Left colon (tissue), 2 donors: Measurements from ENCODE around the gene B3GLCT. TPM values are rescaled to one million over a fixed set of nuclear protein-coding genes. Genes with fewer than 3 reads are reported as not detected.

Experiments used
- ATAC-seq: fragments of 200-7000 bp; cut with Tn5 transposase; one replicate; pipeline ENCODE4 v1.9.1; 2020; ENCODE audit warnings: mild to moderate bottlenecking, moderate library complexity
- DNase-seq, 2 donors: peaks; one replicate each; pipeline ENCODE4 v3.0.0-alpha.2; 2020
- intact Hi-C, 2 donors: fragments of 100-400 bp; cut with DNase I in 1 of 2; cut with micrococcal nuclease in 1 of 2; formaldehyde crosslinking; loops; one replicate each; pipeline versions ENCODE4 v1.11.2 to v1.14.0; 2022; cut with DNase I, micrococcal nuclease
- total RNA-seq, 2 donors: library from RNA; stranded (reverse); fragmentation: NEBNext Ultra II Directional; extraction: Animal tissue kit (Norgen Biotek cat#: 25700); gene quantifications; one replicate each; pipeline ENCODE4 v1.2.1, GENCODE V29; 2021
- donor health status: DM: no; HTN: no; CAD: no.
- donor health status: DM: yes; HTN: yes; CAD: no.

B3GLCT gene
- total RNA-seq, 2 donors from 2014 or later, result 3.9 to 5.0 TPM

- intact Hi-C loops, result no loop called here
- no peak for ATAC-seq
- no peak for DNase-seq
Observed at GRCh38 chr13:31372454-31372853, 172.7 kb downstream of the B3GLCT start.

GRCh38 chr13:31374682-31375081, 174.9 kb downstream of the B3GLCT start:
- DNase-seq (no peak), ATAC-seq (no peak)
- intact Hi-C loops, result no loop called here

GRCh38 chr13:31377946-31378345, 178.2 kb downstream of the B3GLCT start:
- intact Hi-C loops, result no loop called here
- DNase-seq (no peak), ATAC-seq (no peak)

GRCh38 chr13:31380715-31381114, 180.9 kb downstream of the B3GLCT start:
- intact Hi-C loops, result no loop called here
- ATAC-seq (no peak), DNase-seq (no peak)

Other genes starting within 250 kb of the B3GLCT start
- 10 to 100 TPM; 35.4 to 41.9 TPM for gene HSPH1, start 38.1 kb upstream of the B3GLCT start, total RNA-seq